HFF-Myc (cell line): ENCODE results near the gene MRPL28.

Experiments
- DNase-seq: peaks from one replicate; pipeline ENCODE4 v3.0.0-alpha.2; 2011; ENCODE audit warnings: low read depth; ENCODE audit errors: extremely low read depth
- H3K4me3 ChIP-seq: replicated peaks from 2 replicates; pipeline ENCODE4 v1.5.1; 2011; ENCODE audit warnings: low read depth, mild to moderate bottlenecking, control low read depth, low read length
- CTCF ChIP-seq: IDR thresholded peaks from 2 replicates; pipeline ENCODE4 v1.5.1; 2012; ENCODE audit warnings: mild to moderate bottlenecking, low read depth, low read length, control low read depth; ENCODE audit errors: missing control alignments

MRPL28 gene

GRCh38 chr16:322476-323143, 47.7 kb downstream of the MRPL28 start:
- H3K4me3 ChIP-seq: no peak overlapping the region
- no peak for DNase-seq
- no peak for TF ChIP-seq CTCF

GRCh38 chr16:321532-321931, 48.8 kb downstream of the MRPL28 start:
- no peak overlapping the region for H3K4me3 ChIP-seq
- DNase-seq: no peak
- no peak for TF ChIP-seq CTCF

- H3K4me3 ChIP-seq: no peak overlapping the region
- no peak for DNase-seq
- TF ChIP-seq CTCF: no peak
Observed at GRCh38 chr16:320206-320605, 50.1 kb downstream of the MRPL28 start.

- H3K4me3 ChIP-seq: no peak overlapping the region
- peak; percentile 24 for TF ChIP-seq CTCF
- no peak for DNase-seq
Observed at GRCh38 chr16:318628-319027, 51.7 kb downstream of the MRPL28 start.

GRCh38 chr16:317583-317982, 52.8 kb downstream of the MRPL28 start:
- no peak for DNase-seq
- H3K4me3 ChIP-seq: no peak overlapping the region
- no peak for TF ChIP-seq CTCF
